Activated T-cell treated with anti-CD3 and anti-CD28 coated beads for 48 hours (primary cell): Measurements from ENCODE around the gene DAB2.

ENCODE experiments used
- DNase-seq: peaks from one replicate; pipeline ENCODE4 v3.0.0-alpha.2; 2020; ENCODE audit warnings: low read depth

DAB2 gene

GRCh38 chr5:39424736-39425637 is at the start of gene DAB2:
TSS of gene DAB2 (minus strand) at chr5:39424980. CDS start at chr5:39394320, 30,660 bp downstream.
- DNase-seq, result peak; percentile 34

DNA sequence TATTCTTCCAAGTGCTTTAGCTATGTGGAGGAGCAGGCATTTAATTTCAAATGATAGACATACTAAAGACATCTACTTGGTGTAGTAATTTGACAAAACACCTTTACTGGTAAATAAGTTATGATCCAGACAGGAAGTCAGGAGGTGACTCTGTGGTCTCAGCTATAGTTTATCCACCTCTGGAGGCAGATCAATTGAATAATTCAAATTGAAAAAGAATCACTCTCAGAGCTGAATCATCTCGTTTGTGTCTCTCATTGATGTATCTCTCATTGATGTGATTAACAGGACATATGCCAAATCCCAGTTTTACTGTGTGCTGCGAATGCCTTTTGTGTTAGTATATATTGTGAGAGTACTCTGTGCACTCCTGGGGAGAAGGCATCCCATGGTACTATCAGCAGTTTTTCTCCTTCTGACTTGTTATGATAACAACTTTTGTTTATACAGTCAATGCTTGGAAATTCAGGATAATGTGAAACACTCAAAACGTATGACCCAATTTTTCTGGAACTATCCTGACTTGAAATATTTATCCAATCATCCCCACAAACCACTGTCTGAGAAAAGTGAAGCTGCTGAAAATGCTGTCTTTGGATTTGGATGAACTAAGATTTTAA is 48.5 kb upstream of the DAB2 start:
- DNase-seq, result no peak

DNA sequence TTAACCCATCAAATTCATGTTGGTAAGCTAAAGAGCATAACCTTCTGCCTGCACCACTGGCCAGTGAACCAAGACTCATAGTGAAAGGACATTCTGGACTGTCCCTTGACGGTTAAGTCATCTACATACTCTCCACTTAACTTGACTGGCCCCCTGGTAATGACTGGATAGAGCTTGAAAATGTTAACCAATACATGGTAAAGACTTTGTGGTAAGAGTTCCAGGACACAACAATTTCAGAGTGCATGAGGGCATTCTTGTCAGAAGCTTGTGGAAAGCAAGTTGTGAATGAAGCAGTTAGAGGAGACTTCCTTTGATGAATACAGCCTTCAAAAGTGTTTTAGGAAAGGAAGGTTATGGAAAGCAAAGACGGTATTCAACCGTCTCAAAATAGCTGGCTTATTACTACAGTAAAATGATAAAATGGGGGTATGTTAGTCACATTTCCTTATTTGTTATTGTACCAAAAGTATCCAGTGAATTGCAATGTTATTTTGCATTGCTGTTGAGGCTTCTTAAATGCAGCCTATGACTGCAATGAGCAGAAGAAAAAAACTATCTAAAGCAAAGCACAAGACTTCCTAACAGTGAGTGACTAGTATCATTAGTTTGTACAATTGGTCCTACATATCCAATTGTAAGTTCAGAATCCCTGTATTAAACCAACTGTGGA is 47.2 kb upstream of the DAB2 start:
- DNase-seq, result no peak

GRCh38 chr5:39470811-39471210 is 46.0 kb upstream of the DAB2 start:
- no peak for DNase-seq

GRCh38 chr5:39469777-39470415 is 45.1 kb upstream of the DAB2 start:
- no peak for DNase-seq

- no peak for DNase-seq
Observed at GRCh38 chr5:39469176-39469575, 44.4 kb upstream of the DAB2 start.

- no peak for DNase-seq
Observed at GRCh38 chr5:39466846-39467245, 42.1 kb upstream of the DAB2 start.

DNA sequence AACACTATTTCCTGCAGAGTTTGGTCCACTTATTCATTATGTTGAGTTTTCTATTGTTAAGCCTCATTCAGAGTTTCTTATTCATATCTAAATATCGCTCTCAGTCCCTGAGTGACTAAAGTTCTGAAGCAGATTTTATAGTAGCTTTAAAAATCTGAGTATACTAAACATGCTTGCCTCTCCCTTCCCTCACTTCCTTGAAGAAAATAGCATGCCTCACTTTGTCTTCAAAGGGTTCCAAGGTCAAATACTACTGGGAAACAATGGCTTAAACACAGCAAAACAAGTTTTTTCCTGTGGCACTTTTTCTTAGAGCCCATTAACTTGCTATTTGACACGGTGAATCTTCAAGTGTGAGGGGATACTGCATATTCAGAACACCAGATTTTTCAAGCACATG is 41.1 kb upstream of the DAB2 start:
- DNase-seq, result no peak

GRCh38 chr5:39465097-39465496 is 40.3 kb upstream of the DAB2 start:
- DNase-seq, result no peak

DNA sequence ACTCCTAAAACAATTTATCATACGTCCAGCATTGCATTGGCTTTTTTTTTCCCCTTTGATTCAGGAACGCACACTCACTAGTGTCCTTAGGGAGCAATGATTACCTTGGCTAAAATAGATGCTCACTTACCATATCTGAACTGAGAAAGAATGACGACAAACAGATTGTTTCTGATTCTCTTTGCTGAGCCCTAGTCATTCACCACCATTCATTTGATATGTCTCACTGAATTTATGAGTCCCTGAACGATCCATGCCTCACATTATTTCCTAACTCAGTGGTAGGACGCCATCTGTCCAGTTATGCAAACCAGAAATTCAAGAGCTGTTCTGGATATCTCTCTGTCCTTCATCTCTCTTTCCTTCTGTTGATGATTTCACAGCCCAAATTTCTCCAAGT is 39.3 kb upstream of the DAB2 start:
- no peak for DNase-seq

DNA sequence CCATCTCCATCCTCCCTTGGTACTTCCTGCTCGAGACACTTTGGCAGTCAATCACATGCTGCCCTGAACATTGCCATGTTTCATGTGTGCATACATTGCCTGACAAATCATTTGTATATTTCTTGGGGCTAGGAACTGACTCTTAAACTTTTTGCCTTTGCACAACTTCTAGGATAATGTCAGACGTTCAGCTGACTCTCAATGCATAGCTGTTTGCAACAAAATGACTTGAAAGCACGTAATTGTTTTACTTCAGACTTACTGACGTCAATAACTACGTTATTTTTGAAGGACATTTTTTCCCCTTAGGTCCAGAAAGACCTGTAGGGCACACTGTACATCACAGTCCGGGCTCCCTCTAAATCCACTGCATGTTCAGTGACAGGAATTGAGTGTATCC is 37.4 kb upstream of the DAB2 start:
- no peak for DNase-seq

- DNase-seq, result no peak
Observed at GRCh38 chr5:39461007-39461682, 36.4 kb upstream of the DAB2 start.

DNA sequence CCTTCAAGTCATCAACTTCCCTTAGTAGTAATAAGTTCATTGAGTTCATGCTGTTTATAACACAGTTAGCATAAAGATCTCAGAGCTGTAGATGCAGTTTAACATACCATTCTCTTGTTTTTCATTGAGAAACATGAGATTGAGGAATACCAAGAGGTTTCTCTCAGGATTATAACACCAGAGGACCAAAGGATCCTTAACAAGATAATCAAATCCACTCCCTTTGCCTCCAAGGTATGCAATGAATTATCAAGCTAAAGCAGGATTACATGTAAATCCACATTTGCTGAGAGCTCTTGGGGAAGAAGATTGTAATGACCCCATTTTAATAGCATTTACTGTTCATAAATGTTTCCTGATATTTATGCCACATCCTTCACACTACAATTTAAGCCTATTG is 35.1 kb upstream of the DAB2 start:
- DNase-seq, result no peak

DNA sequence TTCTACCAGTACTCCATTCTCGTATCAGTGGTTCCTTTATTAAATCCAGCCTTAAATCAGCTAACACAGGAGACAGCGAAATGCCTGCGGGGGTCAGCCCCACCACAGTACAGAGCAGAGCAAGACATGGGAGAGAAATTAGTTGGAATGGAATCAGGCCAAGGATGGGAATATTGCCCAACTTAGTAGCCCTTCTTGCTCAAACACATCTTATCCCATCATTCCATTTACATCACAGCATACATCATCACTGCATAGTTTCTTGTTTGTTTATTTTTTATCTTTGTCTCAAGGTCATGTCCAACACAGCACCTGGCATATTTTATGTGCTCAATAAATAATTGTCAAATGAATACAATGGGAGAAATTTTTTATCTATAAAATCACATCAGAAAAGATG is 34.3 kb upstream of the DAB2 start:
- DNase-seq, result no peak

DNA sequence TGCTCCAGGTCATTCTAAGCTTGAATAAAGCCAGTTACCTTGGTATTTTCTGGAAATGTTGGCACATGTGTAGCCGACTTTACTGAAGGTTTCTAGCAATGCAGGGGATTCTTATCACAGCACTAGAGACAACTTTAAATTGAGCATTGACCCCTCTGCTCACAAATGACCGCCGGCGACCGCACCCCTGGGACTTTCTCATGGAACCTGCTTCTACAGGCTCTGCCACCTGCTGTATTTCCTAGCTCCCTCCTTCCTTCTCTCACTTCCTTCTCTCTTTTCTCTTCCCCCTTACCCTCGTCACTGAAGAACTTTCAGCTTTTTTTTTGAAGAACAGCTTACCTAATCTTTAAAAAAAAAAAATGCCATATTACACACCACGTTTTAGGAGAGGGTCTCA is 30.9 kb upstream of the DAB2 start:
- no peak for DNase-seq

DNA sequence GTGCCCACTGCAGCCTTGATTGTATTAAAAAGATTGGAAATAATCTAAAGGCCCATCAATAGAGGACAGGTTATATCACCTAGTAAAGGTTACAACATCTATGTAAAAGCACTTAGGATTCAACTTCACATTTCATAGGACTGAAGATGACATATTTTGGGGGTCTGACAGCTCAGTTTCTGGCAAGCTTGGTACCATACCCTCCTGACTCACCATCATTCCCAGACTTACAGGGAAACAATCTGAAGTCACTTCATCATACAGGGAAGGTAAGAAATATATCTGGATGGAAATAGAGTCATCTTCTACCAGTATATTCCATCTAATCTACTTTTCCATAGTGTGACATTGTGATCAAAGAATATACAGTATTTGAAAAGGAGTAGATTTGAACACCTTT is 28.8 kb upstream of the DAB2 start:
- DNase-seq, result no peak

- DNase-seq, result no peak
Observed at GRCh38 chr5:39452846-39453245, 28.1 kb upstream of the DAB2 start.

GRCh38 chr5:39451276-39451941 is 26.6 kb upstream of the DAB2 start:
- no peak for DNase-seq

GRCh38 chr5:39450487-39450886 is 25.7 kb upstream of the DAB2 start:
- DNase-seq, result no peak

GRCh38 chr5:39449591-39449990 is 24.8 kb upstream of the DAB2 start:
- DNase-seq, result no peak

- no peak for DNase-seq
Observed at GRCh38 chr5:39448506-39449128, 23.8 kb upstream of the DAB2 start.
